Measurements from ENCODE around the gene DHX38. TPM values are rescaled to one million over a fixed set of nuclear protein-coding genes. Genes with fewer than 3 reads are reported as not detected.
"Not testable (repeated sequence)": the region's sequence is repeated elsewhere in the genome, so short reads cannot be mapped to it uniquely, and the experiment has no call there.

Gene DHX38
- total RNA-seq, 1 donor from 2014 or later = 53.2 TPM

- not testable (repeated sequence) for H3K4me1 ChIP-seq (ENCODE audit: control insufficient read depth in 3 of 3, insufficient read depth in 3 of 3, low read length in 3 of 3); H3K27me3 ChIP-seq (ENCODE audit: control insufficient read depth in 3 of 3, insufficient read depth in 3 of 3, low read length in 3 of 3); H3K9me3 ChIP-seq (ENCODE audit: control insufficient read depth in 3 of 3, low read length in 3 of 3); H3K9ac ChIP-seq (ENCODE audit: low read depth in 1 of 3, low read length in 3 of 3); H3K4me3 ChIP-seq (ENCODE audit: low read length in 3 of 3); H3K27ac ChIP-seq (ENCODE audit: low read depth, low read length); H3K36me3 ChIP-seq (ENCODE audit: control insufficient read depth in 3 of 3, insufficient read depth in 3 of 3, low read length in 3 of 3)
Measured at GRCh38 chr16:72059060-72059459, 34.6 kb upstream of the DHX38 start.

DNA sequence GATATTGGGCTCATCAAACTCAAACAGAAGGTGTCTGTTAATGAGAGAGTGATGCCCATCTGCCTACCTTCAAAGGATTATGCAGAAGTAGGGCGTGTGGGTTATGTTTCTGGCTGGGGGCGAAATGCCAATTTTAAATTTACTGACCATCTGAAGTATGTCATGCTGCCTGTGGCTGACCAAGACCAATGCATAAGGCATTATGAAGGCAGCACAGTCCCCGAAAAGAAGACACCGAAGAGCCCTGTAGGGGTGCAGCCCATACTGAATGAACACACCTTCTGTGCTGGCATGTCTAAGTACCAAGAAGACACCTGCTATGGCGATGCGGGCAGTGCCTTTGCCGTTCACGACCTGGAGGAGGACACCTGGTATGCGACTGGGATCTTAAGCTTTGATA lies 33.2 kb upstream of the DHX38 start:
- H3K9me3 ChIP-seq (ENCODE audit: control insufficient read depth in 3 of 3, low read length in 3 of 3) = no peaks in the 10 kb centered on the region
- no peaks in the 10 kb centered on the region for H3K27me3 ChIP-seq (ENCODE audit: control insufficient read depth in 3 of 3, insufficient read depth in 3 of 3, low read length in 3 of 3)
- H3K36me3 ChIP-seq (ENCODE audit: control insufficient read depth in 3 of 3, insufficient read depth in 3 of 3, low read length in 3 of 3) = no peaks in the 10 kb centered on the region
- no peak overlapping the region for H3K9ac ChIP-seq (ENCODE audit: low read depth in 1 of 3, low read length in 3 of 3)
- H3K27ac ChIP-seq (ENCODE audit: low read depth, low read length) = no peak overlapping the region
- H3K4me1 ChIP-seq (ENCODE audit: control insufficient read depth in 3 of 3, insufficient read depth in 3 of 3, low read length in 3 of 3) = peaks cover 0 to 6% (median 5%) of the 10 kb centered on the region in 3 donors
- no peak overlapping the region for H3K4me3 ChIP-seq (ENCODE audit: low read length in 3 of 3)

GRCh38 chr16:72061564-72061963 lies 32.1 kb upstream of the DHX38 start:
- Histone ChIP-seq H3K4me3 (ENCODE audit: low read length in 3 of 3) (no peak overlapping the region), H3K9ac (ENCODE audit: low read depth in 1 of 3, low read length in 3 of 3) (no peak overlapping the region), H3K9me3 (ENCODE audit: control insufficient read depth in 3 of 3, low read length in 3 of 3) (no peaks in the 10 kb centered on the region), H3K36me3 (ENCODE audit: control insufficient read depth in 3 of 3, insufficient read depth in 3 of 3, low read length in 3 of 3) (no peaks in the 10 kb centered on the region), H3K27me3 (ENCODE audit: control insufficient read depth in 3 of 3, insufficient read depth in 3 of 3, low read length in 3 of 3) (no peaks in the 10 kb centered on the region), H3K27ac (ENCODE audit: low read depth, low read length) (no peak overlapping the region), H3K4me1 (ENCODE audit: control insufficient read depth in 3 of 3, insufficient read depth in 3 of 3, low read length in 3 of 3) (peaks cover 0 to 6% (median 5%) of the 10 kb centered on the region in 3 donors)

- H3K9ac ChIP-seq (ENCODE audit: low read depth in 1 of 3, low read length in 3 of 3) = no peak overlapping the region
- H3K9me3 ChIP-seq (ENCODE audit: control insufficient read depth in 3 of 3, low read length in 3 of 3) = no peaks in the 10 kb centered on the region
- peaks cover 0 to 6% (median 5%) of the 10 kb centered on the region in 3 donors for H3K4me1 ChIP-seq (ENCODE audit: control insufficient read depth in 3 of 3, insufficient read depth in 3 of 3, low read length in 3 of 3)
- no peaks in the 10 kb centered on the region for H3K27me3 ChIP-seq (ENCODE audit: control insufficient read depth in 3 of 3, insufficient read depth in 3 of 3, low read length in 3 of 3)
- no peaks in the 10 kb centered on the region for H3K36me3 ChIP-seq (ENCODE audit: control insufficient read depth in 3 of 3, insufficient read depth in 3 of 3, low read length in 3 of 3)
- no peak overlapping the region for H3K4me3 ChIP-seq (ENCODE audit: low read length in 3 of 3)
- no peak overlapping the region for H3K27ac ChIP-seq (ENCODE audit: low read depth, low read length)
Measured at GRCh38 chr16:72064361-72064894, 29.2 kb upstream of the DHX38 start.

DNA sequence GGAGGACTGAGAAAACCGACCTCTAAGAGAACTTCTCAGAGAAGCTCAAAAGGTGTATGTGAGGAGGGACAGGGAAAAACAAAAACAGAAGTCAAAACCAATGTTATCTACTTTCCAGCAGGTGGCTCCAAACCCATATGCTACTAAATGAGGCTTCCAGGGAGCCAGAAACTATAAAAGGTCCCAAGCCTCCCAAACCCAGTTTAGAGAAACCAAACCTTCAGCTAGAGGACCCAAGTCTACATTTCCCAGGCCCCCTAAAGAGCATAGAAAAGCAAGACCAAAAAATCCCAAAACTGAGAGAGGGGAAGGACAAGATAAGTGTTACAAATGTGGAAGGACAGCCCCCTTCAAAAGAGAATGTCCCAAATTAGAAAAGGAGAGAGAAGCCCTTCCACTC lies 26.9 kb upstream of the DHX38 start:
- H3K9ac ChIP-seq (ENCODE audit: low read depth in 1 of 3, low read length in 3 of 3) = no peak overlapping the region
- H3K27me3 ChIP-seq (ENCODE audit: control insufficient read depth in 3 of 3, insufficient read depth in 3 of 3, low read length in 3 of 3) = no peaks in the 10 kb centered on the region
- H3K4me3 ChIP-seq (ENCODE audit: low read length in 3 of 3) = no peak overlapping the region
- no peaks in the 10 kb centered on the region for H3K36me3 ChIP-seq (ENCODE audit: control insufficient read depth in 3 of 3, insufficient read depth in 3 of 3, low read length in 3 of 3)
- H3K9me3 ChIP-seq (ENCODE audit: control insufficient read depth in 3 of 3, low read length in 3 of 3) = no peaks in the 10 kb centered on the region
- no peaks in the 10 kb centered on the region for H3K4me1 ChIP-seq (ENCODE audit: control insufficient read depth in 3 of 3, insufficient read depth in 3 of 3, low read length in 3 of 3)
- H3K27ac ChIP-seq (ENCODE audit: low read depth, low read length) = no peak overlapping the region

GRCh38 chr16:72068930-72069329 lies 24.7 kb upstream of the DHX38 start:
- Histone ChIP-seq H3K36me3 (ENCODE audit: control insufficient read depth in 3 of 3, insufficient read depth in 3 of 3, low read length in 3 of 3) (no peaks in the 10 kb centered on the region), H3K9me3 (ENCODE audit: control insufficient read depth in 3 of 3, low read length in 3 of 3) (no peaks in the 10 kb centered on the region), H3K9ac (ENCODE audit: low read depth in 1 of 3, low read length in 3 of 3) (no peak overlapping the region), H3K4me3 (ENCODE audit: low read length in 3 of 3) (no peak overlapping the region), H3K27me3 (ENCODE audit: control insufficient read depth in 3 of 3, insufficient read depth in 3 of 3, low read length in 3 of 3) (no peaks in the 10 kb centered on the region), H3K27ac (ENCODE audit: low read depth, low read length) (no peak overlapping the region), H3K4me1 (ENCODE audit: control insufficient read depth in 3 of 3, insufficient read depth in 3 of 3, low read length in 3 of 3) (peaks cover 9 to 13% (median 11%) of the 10 kb centered on the region in 3 donors)

- Histone ChIP-seq H3K9ac (ENCODE audit: low read depth in 1 of 3, low read length in 3 of 3) (no peak overlapping the region), H3K4me1 (ENCODE audit: control insufficient read depth in 3 of 3, insufficient read depth in 3 of 3, low read length in 3 of 3) (peaks cover 12 to 18% (median 15%) of the 10 kb centered on the region in 3 donors), H3K9me3 (ENCODE audit: control insufficient read depth in 3 of 3, low read length in 3 of 3) (no peaks in the 10 kb centered on the region), H3K27ac (ENCODE audit: low read depth, low read length) (no peak overlapping the region), H3K4me3 (ENCODE audit: low read length in 3 of 3) (no peak overlapping the region), H3K27me3 (ENCODE audit: control insufficient read depth in 3 of 3, insufficient read depth in 3 of 3, low read length in 3 of 3) (no peaks in the 10 kb centered on the region), H3K36me3 (ENCODE audit: control insufficient read depth in 3 of 3, insufficient read depth in 3 of 3, low read length in 3 of 3) (no peaks in the 10 kb centered on the region)
Measured at GRCh38 chr16:72072514-72073342, 20.9 kb upstream of the DHX38 start.

- no peaks in the 10 kb centered on the region for H3K9me3 ChIP-seq (ENCODE audit: control insufficient read depth in 3 of 3, low read length in 3 of 3)
- H3K4me3 ChIP-seq (ENCODE audit: low read length in 3 of 3) = peak overlapping the region in 1 of 3 donors; percentile 4
- no peaks in the 10 kb centered on the region for H3K36me3 ChIP-seq (ENCODE audit: control insufficient read depth in 3 of 3, insufficient read depth in 3 of 3, low read length in 3 of 3)
- H3K27ac ChIP-seq (ENCODE audit: low read depth, low read length) = no peak overlapping the region
- peaks cover 12 to 18% (median 15%) of the 10 kb centered on the region in 3 donors for H3K4me1 ChIP-seq (ENCODE audit: control insufficient read depth in 3 of 3, insufficient read depth in 3 of 3, low read length in 3 of 3)
- H3K9ac ChIP-seq (ENCODE audit: low read depth in 1 of 3, low read length in 3 of 3) = no peak overlapping the region
- H3K27me3 ChIP-seq (ENCODE audit: control insufficient read depth in 3 of 3, insufficient read depth in 3 of 3, low read length in 3 of 3) = no peaks in the 10 kb centered on the region
Measured at GRCh38 chr16:72073560-72074230, 20.0 kb upstream of the DHX38 start.

GRCh38 chr16:72075067-72075466 lies 18.6 kb upstream of the DHX38 start:
- peaks cover 12 to 18% (median 15%) of the 10 kb centered on the region in 3 donors for H3K4me1 ChIP-seq (ENCODE audit: control insufficient read depth in 3 of 3, insufficient read depth in 3 of 3, low read length in 3 of 3)
- H3K9me3 ChIP-seq (ENCODE audit: control insufficient read depth in 3 of 3, low read length in 3 of 3); H3K27ac ChIP-seq (ENCODE audit: low read depth, low read length); H3K27me3 ChIP-seq (ENCODE audit: control insufficient read depth in 3 of 3, insufficient read depth in 3 of 3, low read length in 3 of 3); H3K9ac ChIP-seq (ENCODE audit: low read depth in 1 of 3, low read length in 3 of 3); H3K4me3 ChIP-seq (ENCODE audit: low read length in 3 of 3); H3K36me3 ChIP-seq (ENCODE audit: control insufficient read depth in 3 of 3, insufficient read depth in 3 of 3, low read length in 3 of 3): not testable (repeated sequence)
